ENCODE results near the gene MACROD1.

MACROD1 gene

DNA sequence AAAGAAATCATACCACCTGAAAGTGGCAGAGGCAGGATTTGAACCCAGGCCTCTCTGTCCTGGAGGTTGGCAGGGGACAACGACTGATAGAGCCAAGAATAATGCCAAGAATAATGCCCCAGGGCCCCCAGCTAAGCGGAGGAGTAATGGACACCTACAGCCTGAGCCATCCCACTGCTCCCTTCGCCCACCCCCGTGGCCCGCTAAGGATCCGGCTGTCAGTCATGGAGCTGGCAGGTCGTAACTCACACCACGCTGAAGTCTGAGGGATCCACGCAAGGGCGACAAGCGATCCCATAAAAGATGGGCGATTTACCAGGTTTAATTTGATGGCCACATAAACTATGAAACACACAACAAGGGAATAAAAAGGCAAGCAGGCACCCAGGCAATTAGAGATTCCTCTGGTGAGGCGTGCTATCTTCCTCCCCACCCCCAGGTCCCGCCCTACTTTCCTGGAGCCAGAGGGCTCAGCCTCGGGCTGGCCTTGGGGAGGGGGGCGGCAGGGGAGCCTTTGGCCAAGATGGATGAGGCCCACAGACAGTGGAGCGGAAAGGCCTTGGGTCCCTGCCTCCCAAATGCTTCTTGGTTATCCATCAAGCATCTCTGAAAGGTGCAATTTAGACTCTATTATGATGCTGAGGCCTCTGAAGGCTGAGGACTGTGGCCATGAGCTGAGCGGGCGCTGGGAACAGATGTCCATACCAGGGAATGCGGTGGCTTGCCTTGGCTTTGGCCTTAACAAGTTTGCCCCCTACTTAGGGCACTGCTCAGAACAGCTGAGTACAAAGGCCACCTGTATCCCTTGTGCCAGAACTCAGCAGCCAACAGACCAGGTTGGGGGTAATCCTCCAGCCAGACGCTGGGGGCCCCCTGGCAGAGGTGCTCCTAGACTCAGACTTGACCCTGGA, 55.2 kb downstream of the MACROD1 start:
- DNase-seq = no peak

DNA sequence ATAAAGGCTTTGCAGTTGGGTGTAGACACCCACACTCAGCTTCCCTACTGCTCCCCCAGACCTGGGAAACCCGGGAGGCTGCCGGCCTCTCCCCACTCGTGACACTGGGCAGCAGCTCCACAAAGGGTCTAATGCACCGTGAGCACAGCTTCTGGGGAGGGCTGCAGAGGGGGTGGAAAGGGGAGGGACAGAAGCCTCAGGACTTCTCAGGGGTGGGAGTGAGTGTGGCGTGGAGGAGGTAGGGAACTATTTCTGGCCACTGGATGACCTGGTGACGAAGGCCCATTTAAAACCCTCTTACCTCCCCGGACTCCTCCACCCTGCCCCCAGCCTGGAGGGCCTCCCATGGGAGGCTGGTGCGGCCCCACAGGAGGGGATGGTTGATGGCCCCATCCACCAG, 56.6 kb downstream of the MACROD1 start:
- no peak for DNase-seq

GRCh38 chr11:64107303-64107702, 58.6 kb downstream of the MACROD1 start:
- DNase-seq = no peak

- DNase-seq = no peak
Measured at GRCh38 chr11:64104632-64105031, 61.3 kb downstream of the MACROD1 start.

DNA sequence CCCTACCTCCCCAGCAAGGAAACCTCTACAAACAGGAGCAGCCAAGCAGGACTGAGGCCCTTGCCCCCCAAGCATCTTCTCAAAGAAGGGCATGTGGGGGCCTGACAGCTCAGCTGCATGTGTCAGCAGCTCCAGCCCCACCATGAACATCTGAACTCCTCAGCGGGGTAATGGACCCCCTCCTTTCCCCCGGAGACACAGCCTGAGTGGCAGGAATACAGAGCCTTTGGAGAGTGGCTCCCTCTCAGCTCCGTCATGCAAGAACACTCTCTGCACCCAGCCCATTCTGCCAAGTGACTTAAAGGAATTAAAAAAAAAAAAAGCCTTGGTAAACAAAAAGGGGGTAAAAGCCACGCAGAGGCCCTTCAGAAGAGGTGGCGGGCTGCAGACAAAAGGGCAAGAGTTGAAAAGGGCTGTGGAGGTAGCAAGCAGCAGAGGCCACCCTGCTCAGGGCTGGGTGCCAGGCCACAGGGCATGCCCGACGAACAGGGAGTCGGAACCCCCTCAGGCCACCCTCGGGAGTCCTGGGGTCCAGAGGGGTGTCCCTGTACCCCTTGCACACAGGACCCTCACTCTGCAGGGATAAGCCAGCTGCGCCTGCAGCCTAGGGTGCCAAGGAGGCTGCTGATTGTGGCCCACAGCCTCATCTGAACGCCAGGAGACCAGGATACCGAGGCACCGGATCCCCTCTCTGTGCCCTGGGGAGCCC, 62.5 kb downstream of the MACROD1 start:
- no peak for DNase-seq

DNA sequence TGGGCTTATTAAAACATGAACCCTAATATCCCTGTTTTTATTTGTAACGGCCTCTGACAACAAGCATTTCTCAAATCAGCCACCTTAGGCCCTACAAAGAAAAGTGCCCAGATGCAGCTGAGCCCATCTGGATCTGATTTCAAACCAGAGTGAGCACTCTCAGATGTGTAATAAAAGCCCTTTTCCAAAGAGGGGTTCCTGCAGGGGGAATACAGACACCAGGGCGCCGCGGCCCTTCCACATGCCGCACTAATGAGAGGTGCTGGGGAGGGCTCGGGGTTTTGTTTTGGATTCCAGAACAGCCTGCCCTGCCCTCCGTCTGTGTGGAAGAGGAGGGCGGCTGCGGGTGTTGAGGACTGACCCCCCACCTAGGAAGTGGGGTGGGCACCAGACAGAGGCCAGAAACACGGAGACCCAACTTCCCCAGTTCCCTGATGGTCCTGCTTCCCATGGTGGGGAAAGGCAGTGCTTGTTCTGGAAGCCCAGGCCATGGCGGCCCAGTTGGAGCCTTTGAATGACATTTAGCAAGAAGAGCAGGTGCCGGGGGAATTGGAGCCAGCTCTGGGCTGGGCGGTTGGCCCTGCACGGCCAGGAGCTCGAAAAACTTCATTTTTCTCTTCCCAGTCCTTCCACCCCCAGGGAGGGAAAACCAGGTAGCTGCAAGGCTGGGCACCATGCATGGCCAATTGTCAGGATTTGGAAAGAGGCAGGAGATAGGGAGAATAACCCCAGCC, 63.7 kb downstream of the MACROD1 start:
- no peak for DNase-seq

DNA sequence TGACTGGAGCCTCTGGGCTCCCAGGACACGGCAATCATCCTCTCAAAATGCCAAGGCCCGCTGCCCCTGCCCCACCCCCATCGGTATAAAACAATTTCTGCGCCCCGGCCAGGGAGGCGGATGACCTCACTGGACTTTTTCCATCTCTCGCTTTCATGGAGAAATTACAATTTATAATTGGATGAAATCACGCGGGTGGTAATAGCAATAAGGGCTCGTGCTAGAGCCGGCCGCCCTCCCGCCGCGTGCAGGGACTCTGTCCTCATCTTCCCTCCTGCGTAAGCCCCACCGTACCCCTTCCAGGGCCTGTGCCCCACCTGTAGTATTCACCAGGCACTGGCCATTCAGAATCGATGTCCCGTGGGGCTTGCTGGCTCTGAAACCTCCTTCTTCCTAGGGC, 64.5 kb downstream of the MACROD1 start:
- DNase-seq = no peak

DNA sequence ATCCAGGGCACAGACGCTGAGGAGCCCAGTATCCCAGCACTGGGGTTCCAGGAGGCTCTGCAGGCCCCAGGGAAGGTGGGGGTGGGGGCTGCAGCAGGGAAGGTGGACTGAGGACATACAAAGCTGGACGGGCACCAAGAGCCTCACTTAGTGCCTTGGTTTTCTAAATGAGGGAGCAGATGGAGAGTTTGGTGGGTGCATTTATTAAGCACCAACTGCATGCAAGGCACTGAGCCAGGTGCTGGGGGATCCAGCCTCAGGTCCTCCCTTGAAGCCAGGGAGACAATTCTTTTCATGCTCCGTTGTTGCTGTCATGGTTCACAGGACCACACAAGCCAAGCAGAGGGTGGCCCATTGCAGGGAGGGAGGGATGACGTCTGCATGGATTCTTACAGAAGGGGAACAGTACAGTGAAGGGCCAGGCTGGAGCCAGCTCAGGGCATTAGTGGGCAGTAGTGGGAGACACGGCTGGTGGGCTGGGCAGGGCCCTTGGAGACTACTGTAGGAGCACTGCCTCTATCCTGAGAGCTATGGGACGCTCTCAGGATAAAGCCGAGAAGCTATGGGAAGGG, 65.0 kb downstream of the MACROD1 start:
- no peak for DNase-seq

- DNase-seq = no peak
Measured at GRCh38 chr11:64100360-64100759, 65.6 kb downstream of the MACROD1 start.

DNA sequence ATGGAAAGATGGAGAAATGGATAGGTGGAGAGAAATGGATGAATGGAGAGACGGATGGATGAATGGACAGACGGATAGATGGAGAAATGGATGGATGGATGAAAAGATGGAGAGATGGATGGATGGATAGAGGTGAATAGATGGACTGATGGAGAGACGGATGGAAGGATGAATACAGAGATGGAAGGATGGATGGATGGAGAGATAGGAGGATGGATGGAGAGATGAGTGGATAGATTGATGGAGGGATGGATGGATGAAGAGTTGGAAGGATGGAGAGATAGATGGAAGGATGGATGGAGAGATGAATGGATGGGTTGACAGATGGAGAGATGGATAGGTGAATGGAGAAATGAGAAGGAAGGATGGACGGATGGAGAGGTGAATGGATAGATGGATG, 66.5 kb downstream of the MACROD1 start:
- no peak for DNase-seq

DNA sequence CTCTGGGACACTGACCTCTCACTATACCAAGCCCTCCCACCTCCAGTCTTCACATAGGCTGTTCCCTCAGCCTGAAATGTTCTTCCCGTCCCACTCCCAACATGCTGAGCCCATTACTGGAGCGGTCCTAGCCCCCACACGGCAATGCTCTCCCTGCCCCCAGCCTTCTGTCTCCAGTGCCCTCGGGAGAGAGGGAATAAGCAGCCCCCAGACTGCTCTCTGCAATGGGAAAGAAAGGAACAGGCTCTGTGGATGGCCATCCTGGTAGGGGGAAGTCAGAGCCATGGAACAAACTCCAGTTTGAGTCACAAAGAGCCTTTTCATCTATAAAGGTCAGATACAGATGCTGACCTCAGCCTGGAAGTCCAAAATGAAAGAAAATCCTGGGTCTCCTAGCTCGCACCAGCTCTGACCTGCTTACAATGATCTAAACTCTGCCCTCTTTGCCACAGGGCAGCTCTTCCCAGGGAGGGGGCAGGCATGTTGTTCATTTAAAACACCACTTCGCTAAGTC, 67.5 kb downstream of the MACROD1 start:
- no peak for DNase-seq

- no peak for DNase-seq
Measured at GRCh38 chr11:64097468-64098317, 68.2 kb downstream of the MACROD1 start.

DNA sequence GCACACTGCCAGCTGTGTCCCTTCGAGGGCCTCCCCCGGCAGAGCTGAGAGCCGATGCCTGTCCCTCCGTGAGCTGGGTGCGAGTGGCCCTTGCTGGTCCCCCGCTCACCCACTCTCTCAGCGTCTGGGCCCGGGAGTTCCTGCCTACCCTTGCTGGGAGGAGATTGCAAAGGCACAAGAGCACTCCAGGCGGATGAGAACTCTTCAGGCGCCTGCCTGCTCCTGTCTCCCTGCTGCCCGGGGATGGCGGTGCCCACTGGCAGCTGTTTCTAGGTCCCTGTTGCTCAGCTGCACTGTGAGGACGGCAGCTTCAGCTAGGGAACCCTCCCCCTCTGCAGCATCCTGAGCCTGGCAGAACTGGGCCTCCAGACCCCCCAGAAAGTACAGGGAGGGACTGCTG, 69.1 kb downstream of the MACROD1 start:
- no peak for DNase-seq

DNA sequence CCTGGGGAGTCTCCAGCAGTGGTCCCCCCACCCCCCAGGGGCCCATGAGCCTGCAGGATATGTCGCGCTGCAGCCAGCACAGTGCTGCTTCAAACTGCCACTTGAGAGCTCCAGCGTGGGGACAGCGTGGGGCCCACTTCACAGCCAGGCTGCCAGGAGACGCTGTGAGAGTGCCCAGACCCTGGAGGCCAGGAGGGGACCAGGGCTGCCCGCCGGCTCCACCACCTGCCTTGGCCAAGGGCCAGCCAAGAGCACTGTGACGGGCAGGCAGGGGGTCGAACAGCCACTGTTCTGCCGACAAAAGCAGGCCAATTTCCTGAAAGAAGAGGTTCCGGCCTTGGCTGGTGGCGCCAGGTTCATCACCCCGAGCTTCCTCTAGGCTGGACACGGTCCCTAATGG, 70.0 kb downstream of the MACROD1 start:
- DNase-seq = no peak

GRCh38 chr11:64095273-64095817, 70.6 kb downstream of the MACROD1 start:
- no peak for DNase-seq

DNA sequence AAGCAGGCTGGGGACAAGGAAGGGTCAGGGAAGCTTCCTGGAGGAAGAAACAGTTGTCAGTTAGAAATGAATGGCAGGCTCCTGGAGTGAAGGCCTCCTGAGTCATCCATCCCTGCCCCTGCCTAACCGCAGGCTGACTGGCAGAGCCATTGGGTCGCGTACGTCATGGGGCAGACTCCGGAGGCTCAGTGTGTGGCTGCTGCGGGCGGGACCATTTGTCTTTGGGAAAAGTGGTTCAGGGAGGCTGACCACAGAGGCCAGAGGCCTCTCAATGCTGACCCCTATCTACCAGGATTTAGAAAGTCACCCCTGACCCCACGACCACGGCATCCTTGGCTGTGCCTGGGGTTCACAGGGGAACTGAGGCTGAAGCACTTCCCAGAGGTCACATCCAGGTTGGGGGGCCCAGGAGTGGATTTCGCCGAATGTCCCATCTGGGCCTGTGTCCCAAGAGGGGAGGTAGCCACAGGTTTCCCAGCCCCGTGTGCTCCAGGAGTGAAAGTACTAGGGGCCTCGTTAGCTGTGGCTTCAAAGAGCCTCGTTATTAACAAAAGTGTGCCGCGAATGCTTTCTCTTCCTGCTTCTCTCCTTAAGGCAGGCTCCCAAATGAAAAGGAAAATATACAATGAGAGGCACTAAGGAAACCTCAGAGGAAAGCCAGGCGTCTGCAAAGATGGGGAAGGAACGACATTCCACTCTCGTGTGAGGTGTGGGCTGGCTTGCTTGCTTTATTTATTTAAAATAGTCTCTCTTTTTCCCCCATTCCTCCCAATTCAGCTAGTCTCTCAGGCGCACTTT, 71.3 kb downstream of the MACROD1 start:
- DNase-seq = no peak

DNA sequence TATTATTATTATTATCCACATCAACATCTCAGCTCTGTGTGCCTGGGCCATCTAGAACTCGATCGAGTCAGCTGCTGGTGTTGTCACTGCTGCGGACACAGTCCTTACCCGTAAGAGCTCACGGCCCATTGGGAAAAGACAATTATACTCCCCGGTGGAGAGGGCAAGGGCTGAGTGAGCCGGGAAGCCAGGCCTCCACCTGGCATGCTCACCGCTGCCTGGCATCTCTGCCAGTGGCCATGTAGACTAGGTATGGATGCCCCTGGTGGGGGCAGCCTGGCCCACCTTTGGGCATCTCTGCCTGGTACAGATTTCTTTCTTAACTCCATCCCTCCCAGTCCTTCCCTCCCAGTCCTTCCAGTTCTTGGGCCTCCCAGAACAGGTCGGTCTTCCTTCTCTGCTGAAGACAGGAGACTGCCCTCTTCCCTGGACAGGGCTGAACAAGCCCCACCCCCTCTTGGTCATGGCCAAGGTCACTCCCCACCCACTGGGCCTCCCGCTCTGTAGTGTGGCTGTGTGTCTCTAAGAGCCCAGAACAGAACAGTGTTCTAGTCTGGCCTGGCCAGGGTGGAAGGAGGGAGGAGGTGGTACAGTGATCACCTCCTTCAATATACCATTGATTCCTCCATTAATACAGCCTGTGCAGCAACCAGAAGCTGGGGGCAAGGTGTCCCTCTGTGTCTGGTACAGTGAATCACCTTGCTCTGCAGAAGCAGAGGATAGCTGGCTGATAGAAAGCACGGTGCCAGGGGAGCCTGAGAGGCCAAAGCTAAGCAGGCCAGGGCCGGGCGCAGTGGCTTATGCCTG, 72.5 kb downstream of the MACROD1 start:
- DNase-seq = no peak

DNA sequence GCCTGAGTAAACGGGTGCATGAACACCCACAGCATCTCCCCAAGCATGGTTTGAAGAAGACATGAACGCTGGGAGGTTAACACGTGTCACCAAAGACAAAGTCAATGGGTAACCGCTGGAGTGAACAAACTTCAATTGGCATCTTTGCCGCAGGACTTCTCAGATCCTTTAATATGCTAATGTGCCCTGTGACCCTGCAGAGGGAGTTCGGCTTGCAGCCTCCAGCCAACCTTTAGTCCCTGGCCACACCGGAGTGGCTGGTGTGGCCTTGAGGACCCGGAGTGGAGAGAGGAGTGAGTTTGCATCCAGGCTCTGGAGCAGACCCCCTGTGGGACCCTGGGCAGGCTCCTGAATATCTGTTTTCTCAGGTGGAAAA, 73.2 kb downstream of the MACROD1 start:
- DNase-seq = no peak

DNA sequence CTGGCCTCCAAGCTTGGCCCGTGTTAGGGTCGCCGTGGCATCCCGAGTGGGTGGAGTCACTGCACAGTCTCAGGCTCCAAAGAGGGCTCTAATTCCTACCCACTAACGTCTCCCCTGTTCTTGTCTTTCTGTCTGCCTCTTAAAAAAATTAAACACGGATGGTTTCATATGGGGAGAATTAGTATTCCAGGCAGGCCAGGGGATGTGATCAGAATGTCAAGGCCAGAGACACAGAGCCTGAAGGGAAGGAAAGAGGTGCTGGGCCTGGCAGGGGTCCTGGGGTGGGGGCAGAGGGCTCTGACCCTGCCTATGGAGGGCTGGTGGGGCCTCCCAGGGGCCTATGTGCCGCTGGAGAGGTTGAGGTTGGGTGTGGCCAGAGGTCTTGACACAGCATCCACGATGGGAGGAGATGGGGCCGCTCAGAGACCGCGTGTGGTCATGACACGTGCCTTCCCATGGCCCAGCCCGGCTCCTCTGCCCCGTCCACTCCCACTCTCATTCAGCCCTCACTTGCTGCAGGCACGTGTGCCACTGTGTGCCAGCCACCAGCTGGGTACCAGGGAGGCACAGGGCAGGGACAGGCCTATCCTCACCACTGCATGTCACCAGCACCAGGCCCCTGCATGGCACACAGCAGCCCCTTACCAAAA, 73.7 kb downstream of the MACROD1 start:
- DNase-seq = no peak
